Endothelial cell of umbilical vein (primary cell): ENCODE measurements around the gene MINDY2. TPM values are rescaled to one million over a fixed set of nuclear protein-coding genes. Genes with fewer than 3 reads are reported as not detected.

Experiments used
- BruUV-seq: library from RNA; stranded (reverse); fragments of 400-500 nt; replicated peaks from 2 replicates; lab custom pipeline; 2021; lab: Mats Ljungman, UMichigan
- CTCF ChIA-PET: fragments of 300-600, 350-600 bp; sonication (Branson Sonifier 250); formaldehyde crosslinking; loops from one replicate; lab custom pipeline; 2021; ENCODE audit warnings: antibody characterized with exemption, inconsistent platforms; lab: Charles Lee
- POLR2A ChIA-PET: fragments of 300-600, 350-600 bp; sonication (Branson Sonifier 250); formaldehyde crosslinking; loops from one replicate; lab custom pipeline; 2021; ENCODE audit warnings: antibody characterized with exemption, inconsistent platforms; lab: Charles Lee
- DNase-seq: peaks from one replicate; pipeline ENCODE4 v3.0.0-alpha.2; 2011; ENCODE audit warnings: low read depth, low spot score
- FAIRE-seq: peaks from 2 replicates; lab custom pipeline; 2011; peaks lifted over from hg19 to GRCh38; lab: Jason Lieb, UNC
- H2AFZ ChIP-seq: 2 replicates; pipeline ENCODE4 v1.6.0; 2012; ENCODE audit warnings: low read depth, low read length, control low read depth, inconsistent platforms
- H3K27ac ChIP-seq: 2 replicates; pipeline ENCODE4 v1.5.1; 2011; ENCODE audit warnings: low read depth, mild to moderate bottlenecking, control low read depth, low read length, moderate library complexity; ENCODE audit not compliant: insufficient read depth
- H3K27me3 ChIP-seq, 2 experiments: 2 replicates each; pipeline versions ENCODE4 v1.6.0 to v1.6.1; 2011; ENCODE audit warnings: low read length in 2 of 2, mixed read lengths in 1 of 2; ENCODE audit not compliant: control insufficient read depth in 2 of 2, insufficient read depth in 2 of 2
- H3K36me3 ChIP-seq, 2 experiments: 2 replicates in 1 of 2; 3 replicates in 1 of 2; pipeline ENCODE4 v1.5.1; 2011; ENCODE audit warnings: low read length in 2 of 2, mild to moderate bottlenecking in 1 of 2, moderate library complexity in 1 of 2; ENCODE audit not compliant: control insufficient read depth in 2 of 2, insufficient read depth in 2 of 2; ENCODE audit errors: extremely low read depth in 1 of 2
- H3K4me1 ChIP-seq: 3 replicates; pipeline ENCODE4 v1.5.1; 2011; ENCODE audit warnings: mild to moderate bottlenecking, low read length; ENCODE audit not compliant: control insufficient read depth, insufficient read depth; ENCODE audit errors: extremely low read depth
- H3K4me2 ChIP-seq: 2 replicates; pipeline ENCODE4 v1.6.1; 2011; ENCODE audit warnings: low read length, control low read depth, mixed read lengths; ENCODE audit not compliant: insufficient read depth
- H3K4me3 ChIP-seq, 3 experiments: fragments of 200-600 bp in 1 of 3; sonication (generic), shearing (Covaris generic) in 1 of 3; replicated peaks in 1 of 3; 2 replicates each; pipeline ENCODE4 v1.5.1; 2011 to 2016; ENCODE audit warnings: control low read depth in 3 of 3, low read length in 3 of 3, mild to moderate bottlenecking in 2 of 3, inconsistent platforms in 1 of 3, low read depth in 1 of 3, moderate library complexity in 1 of 3; ENCODE audit not compliant: insufficient read depth in 1 of 3
- H3K79me2 ChIP-seq: 2 replicates; pipeline ENCODE4 v1.6.0; 2012; ENCODE audit warnings: low read length, inconsistent platforms; ENCODE audit not compliant: control insufficient read depth, insufficient read depth
- H3K9ac ChIP-seq: replicated peaks from 2 replicates; pipeline ENCODE3; 2011; ENCODE audit warnings: low read length, control low read depth; ENCODE audit not compliant: insufficient read depth; ENCODE audit errors: extremely low read depth
- H3K9me1 ChIP-seq: replicated peaks from 3 replicates; pipeline ENCODE4 v1.6.0; 2011; ENCODE audit warnings: mild to moderate bottlenecking, low read length; ENCODE audit not compliant: control insufficient read depth, insufficient read depth; ENCODE audit errors: extremely low read depth
- H3K9me3 ChIP-seq: replicated peaks from 2 replicates; pipeline ENCODE4 v1.5.1; 2012; ENCODE audit warnings: low read length, inconsistent platforms; ENCODE audit not compliant: control insufficient read depth, insufficient read depth
- H4K20me1 ChIP-seq: replicated peaks from 2 replicates; pipeline ENCODE3; 2011; ENCODE audit warnings: mild to moderate bottlenecking, low read length; ENCODE audit not compliant: control insufficient read depth, insufficient read depth; ENCODE audit errors: extremely low read depth
- CTCF ChIP-seq, 2 donors: IDR thresholded peaks; 1 replicate in 1 of 2; 2 replicates in 1 of 2; pipeline ENCODE4 v1.5.1; 2011; ENCODE audit warnings: low read length in 2 of 2, mild to moderate bottlenecking in 2 of 2, moderate library complexity in 2 of 2, control low read depth in 1 of 2, inconsistent platforms in 1 of 2, low read depth in 1 of 2; ENCODE audit not compliant: insufficient read depth in 1 of 2; ENCODE audit errors: extremely low read depth in 1 of 2
- EZH2 ChIP-seq: IDR thresholded peaks from 2 replicates; pipeline ENCODE4 v1.6.1; 2012; ENCODE audit warnings: borderline replicate concordance, low read depth, mild to moderate bottlenecking, moderate library complexity, low read length, inconsistent platforms; ENCODE audit not compliant: severe bottlenecking
- FOS ChIP-seq: IDR thresholded peaks from 2 replicates; pipeline ENCODE4 v1.6.1; 2011; ENCODE audit warnings: mild to moderate bottlenecking, low read length, moderate library complexity, borderline replicate concordance; ENCODE audit not compliant: insufficient read depth
- GATA2 ChIP-seq: IDR thresholded peaks from 2 replicates; pipeline ENCODE4 v1.7.0; 2011; ENCODE audit warnings: low read depth, mild to moderate bottlenecking, moderate library complexity, mixed read lengths, low read length; ENCODE audit not compliant: insufficient read length, insufficient read depth
- JUN ChIP-seq: IDR thresholded peaks from 2 replicates; pipeline ENCODE4 v1.6.1; 2011; ENCODE audit warnings: borderline replicate concordance, low read depth; ENCODE audit not compliant: insufficient read length, insufficient read depth
- MAX ChIP-seq: IDR thresholded peaks from 2 replicates; pipeline ENCODE4 v1.6.1; 2011; ENCODE audit not compliant: insufficient read depth, insufficient read length
- MYC ChIP-seq: IDR thresholded peaks from one replicate; pipeline ENCODE4 v1.6.1; 2011; ENCODE audit warnings: mild to moderate bottlenecking, low read depth, low read length
- POLR2A ChIP-seq: IDR thresholded peaks from 2 replicates; pipeline ENCODE4 v1.6.1; 2012; ENCODE audit warnings: low read depth, mild to moderate bottlenecking, control low read depth, low read length
- POLR2AphosphoS5 ChIP-seq: IDR thresholded peaks from 2 replicates; pipeline ENCODE4 v1.6.1; 2012; ENCODE audit warnings: low read depth, mild to moderate bottlenecking, control low read depth, low read length, moderate library complexity; ENCODE audit not compliant: insufficient read depth
- dilution Hi-C: fragments of 300-500 bp; cut with MboI; formaldehyde crosslinking; loops from one replicate; pipeline ENCODE4 v1.15.0; 2019; ENCODE audit warnings: low sequenced_read_pairs; ENCODE audit not compliant: extremely low pct_ligation_motif_present
- intact Hi-C: fragments of 100-400 bp; cut with micrococcal nuclease; formaldehyde crosslinking; loops from one replicate; pipeline ENCODE4 v1.10.0; 2022
- polyA plus RNA-seq, 4 experiments: library from polyadenylated mRNA; depleted of rRNA in 3 of 4; stranded (reverse) in 3 of 4; unstranded in 1 of 4; fragments of >200 nt; gene quantifications; 2 replicates each; pipeline versions ENCODE4 v1.2.1 to v1.2.3, GENCODE V29; 2011 to 2012; ENCODE audit warnings: missing spikeins in 1 of 4
- total RNA-seq: library from RNA; stranded (reverse); gene quantifications from 2 replicates; pipeline ENCODE4 v1.2.3, GENCODE V29; 2021

Gene MINDY2
- total and polyA plus RNA-seq, 2 donors (not counting 3 experiments of a cell fraction or from before 2014, with no cell fraction given): 1.6 to 13.7 TPM

GRCh38 chr15:58862326-58862725, 91.2 kb downstream of the MINDY2 start:
- Histone ChIP-seq H3K9me1 (no peaks in the 10 kb centered on the region), H3K27ac (no peak overlapping the region), H3K36me3 (no peaks in the 10 kb centered on the region), H3K4me1 (no peaks in the 10 kb centered on the region), H3K4me2 (no peak overlapping the region), H3K9me3 (no peaks in the 10 kb centered on the region), H3K9ac (no peak overlapping the region), H3K79me2 (no peaks in the 10 kb centered on the region), H3K27me3 (no peaks in the 10 kb centered on the region), H4K20me1 (no peaks in the 10 kb centered on the region), H3K4me3 (no peak overlapping the region), H2AFZ (no peak overlapping the region)
- ChIA-PET POLR2A (no interaction called here), CTCF (no interaction called here)
- DNase-seq: no peak
- dilution Hi-C loops (no loop called here), intact Hi-C loops (no loop called here)
- BruUV-seq: no TSS peak
- FAIRE-seq: no peak
- TF ChIP-seq FOS (no peak), MAX (no peak), JUN (no peak), CTCF (IDR thresholded peaks at IDR 0.05; ENCODE audit: extremely low read depth in 1 of 2, insufficient read depth in 1 of 2, low read depth in 1 of 2, low read length in 2 of 2) (no peak), POLR2AphosphoS5 (no peak), POLR2A (no peak), MYC (no peak), GATA2 (no peak), EZH2 (no peak)
